B cell (primary cell): ENCODE results near the gene MEAF6. TPM values are rescaled to one million over a fixed set of nuclear protein-coding genes. Genes with fewer than 3 reads are reported as not detected.

Source experiments
- ATAC-seq: fragments of 200-7000 bp; cut with Tn5 transposase; one replicate; pipeline ENCODE4 v1.10.0; 2021; ENCODE audit warnings: low read depth, mild to moderate bottlenecking, moderate number of reproducible peaks, moderate library complexity
- CTCF ChIA-PET: fragments of 350-600 bp; sonication (Branson Sonifier 250); formaldehyde crosslinking; loops from one replicate; lab custom pipeline; 2021; ENCODE audit warnings: antibody characterized with exemption, inconsistent platforms; lab: Charles Lee
- POLR2A ChIA-PET: fragments of 350-600 bp; sonication (Branson Sonifier 250); formaldehyde crosslinking; loops from one replicate; lab custom pipeline; 2021; ENCODE audit warnings: antibody characterized with exemption; lab: Charles Lee
- DNase-seq: peaks from one replicate; pipeline ENCODE4 v3.0.0; 2013
- H2AFZ ChIP-seq: 2 replicates; pipeline ENCODE4 v1.6.1; 2012; ENCODE audit warnings: mild to moderate bottlenecking, low read depth, low read length; ENCODE audit not compliant: insufficient read depth, poor library complexity, severe bottlenecking
- H3K27ac ChIP-seq, 2 donors: 1 replicate in 1 of 2; 2 replicates in 1 of 2; pipeline ENCODE4 v1.5.1; 2012 to 2013; ENCODE audit warnings: low read length in 2 of 2, mild to moderate bottlenecking in 2 of 2, moderate library complexity in 1 of 2
- H3K27me3 ChIP-seq, 4 experiments: fragments of 200-600 bp in 1 of 4; sonication (generic) in 1 of 4; replicated peaks in 1 of 4; 1 replicate in 2 of 4; 2 replicates in 2 of 4; pipeline versions ENCODE4 v1.6.1 to v1.7.0; 2013 to 2016; ENCODE audit warnings: low read length in 3 of 4, mild to moderate bottlenecking in 2 of 4, mixed read lengths in 1 of 4, moderate library complexity in 1 of 4; ENCODE audit not compliant: insufficient read depth in 4 of 4, control insufficient read depth in 3 of 4; ENCODE audit errors: control extremely low read depth in 1 of 4
- H3K36me3 ChIP-seq, 2 experiments: replicated peaks in 1 of 2; 1 replicate in 1 of 2; 2 replicates in 1 of 2; pipeline versions ENCODE4 v1.6.1 to v1.7.1; 2013; ENCODE audit warnings: low read length in 1 of 2; ENCODE audit not compliant: insufficient read depth in 2 of 2, control insufficient read depth in 1 of 2; ENCODE audit errors: control extremely low read depth in 1 of 2, extremely low read depth in 1 of 2
- H3K4me1 ChIP-seq, 2 donors: fragments of 200-600 bp in 1 of 2; sonication (generic) in 1 of 2; 1 replicate in 1 of 2; 2 replicates in 1 of 2; pipeline versions ENCODE4 v1.5.1 to v1.6.1; 2013 to 2017; ENCODE audit warnings: low read length in 2 of 2; ENCODE audit not compliant: control insufficient read depth in 2 of 2, insufficient read depth in 2 of 2
- H3K4me2 ChIP-seq: replicated peaks from 2 replicates; pipeline ENCODE3; 2012; ENCODE audit warnings: mild to moderate bottlenecking, low read depth, low read length; ENCODE audit not compliant: poor library complexity, severe bottlenecking
- H3K4me3 ChIP-seq, 5 experiments: fragments of 200-600 bp in 1 of 5; sonication (generic) in 1 of 5; 1 replicate in 3 of 5; 2 replicates in 2 of 5; pipeline versions ENCODE4 v1.5.1 to v1.7.0; 2011 to 2016; ENCODE audit warnings: low read length in 4 of 5, mild to moderate bottlenecking in 4 of 5, low read depth in 2 of 5, control low read depth in 1 of 5, moderate library complexity in 1 of 5; ENCODE audit not compliant: insufficient read depth in 1 of 5; ENCODE audit errors: control extremely low read depth in 1 of 5, extremely low read depth in 1 of 5
- H3K79me2 ChIP-seq: fragments of 200-600 bp; sonication (generic); one replicate; pipeline ENCODE4 v1.6.0; 2016; ENCODE audit warnings: low read length; ENCODE audit not compliant: control insufficient read depth, insufficient read depth
- H3K9ac ChIP-seq: fragments of 200-600 bp; sonication (generic); 2 replicates; pipeline ENCODE4 v1.6.1; 2017; ENCODE audit warnings: mild to moderate bottlenecking, low read length, moderate library complexity
- H3K9me3 ChIP-seq, 3 donors: one replicate each; pipeline versions ENCODE4 v1.6.1 to v1.7.1; 2013; ENCODE audit warnings: low read length in 2 of 3; ENCODE audit not compliant: control insufficient read depth in 2 of 3, insufficient read depth in 1 of 3; ENCODE audit errors: control extremely low read depth in 1 of 3
- H4K20me1 ChIP-seq: 2 replicates; pipeline ENCODE4 v1.6.0; 2012; ENCODE audit warnings: mild to moderate bottlenecking, low read length; ENCODE audit not compliant: insufficient read depth, control insufficient read depth, poor library complexity, severe bottlenecking
- H3K27ac Mint-ChIP-seq: one replicate; pipeline ENCODE4 v1.8.0; 2021; ENCODE audit warnings: mixed read lengths
- H3K27me3 Mint-ChIP-seq: one replicate; pipeline ENCODE4 v1.8.0; 2021; ENCODE audit warnings: mixed read lengths
- H3K4me1 Mint-ChIP-seq: one replicate; pipeline ENCODE4 v1.8.0; 2021; ENCODE audit warnings: mixed read lengths
- H3K4me3 Mint-ChIP-seq: one replicate; pipeline ENCODE4 v1.8.0; 2021; ENCODE audit warnings: mixed read lengths
- H3K9me3 Mint-ChIP-seq: one replicate; pipeline ENCODE4 v1.8.0; 2022; ENCODE audit warnings: mixed read lengths; ENCODE audit not compliant: insufficient read depth
- EZH2 ChIP-seq: IDR thresholded peaks from 2 replicates; pipeline ENCODE4 v1.6.1; 2012; ENCODE audit warnings: borderline replicate concordance, low read depth, mild to moderate bottlenecking, moderate library complexity, low read length; ENCODE audit not compliant: insufficient read depth, poor library complexity, severe bottlenecking
- WGBS: methylation state at CpG from one replicate; pipeline ENCODE4 v1.1.5; 2013; ENCODE audit warnings: missing lambda C conversion rate; ENCODE audit not compliant: insufficient coverage; 5-methylcytosine and 5-hydroxymethylcytosine counted together
- intact Hi-C: fragments of 100-400 bp; cut with micrococcal nuclease; formaldehyde crosslinking; loops from one replicate; pipeline ENCODE4 v1.10.0; 2022
- polyA plus RNA-seq: library from polyadenylated mRNA; depleted of rRNA; stranded (reverse); fragments of >200 nt; gene quantifications from 2 replicates; pipeline ENCODE4 v1.2.3, GENCODE V29; 2012
- total RNA-seq, 2 donors: library from RNA; stranded (reverse); fragments of 120-200 nt in 1 of 2; gene quantifications; 1 replicate in 1 of 2; 2 replicates in 1 of 2; pipeline versions ENCODE4 v1.2.3 to v1.2.4, GENCODE V29; 2013 to 2022
- TF ChIP-seq, protein P1 (sequence below): fragments of 200-600 bp; IDR thresholded peaks from one replicate; pipeline ENCODE4 v1.8.0; 2022; ENCODE audit warnings: antibody characterized with exemption, mild to moderate bottlenecking

Gene MEAF6
- total and polyA plus RNA-seq, 2 donors (not counting 1 experiment from before 2014, with no cell fraction given) = 52.5 to 84.2 TPM

DNA sequence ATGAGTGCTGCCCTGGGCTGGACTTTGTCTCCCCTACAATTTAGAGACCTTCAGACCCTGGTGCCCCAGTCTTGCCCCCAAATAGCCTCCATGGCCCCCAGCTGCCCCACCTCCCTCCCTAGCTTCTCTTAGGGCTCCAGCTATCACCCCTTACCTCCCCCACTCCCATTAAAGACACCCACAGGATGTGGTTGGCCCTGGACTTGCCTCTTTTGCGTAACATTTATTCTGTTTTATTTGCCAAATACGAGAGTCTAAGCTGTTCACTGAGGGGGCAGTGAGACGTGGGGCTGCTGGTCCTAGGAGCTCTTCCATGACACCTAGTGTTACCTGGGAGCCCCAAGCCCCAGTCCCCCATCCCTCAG is 35.7 kb downstream of the MEAF6 start:
- Histone ChIP-seq H2AFZ (no peak overlapping the region), H3K79me2 (peaks cover 79% of the 10 kb centered on the region), H3K36me3 (peaks cover 0 to 79% of the 10 kb centered on the region in 2 experiments), H3K4me1 (peaks cover 32 to 68% of the 10 kb centered on the region in 2 donors), H3K9ac (peak overlapping the region; percentile 96), H3K27me3 (no peaks in the 10 kb centered on the region), H3K4me3 (peak overlapping the region; percentile 94 to 99 (median 98)), H4K20me1 (peaks cover 89% of the 10 kb centered on the region), H3K9me3 (no peaks in the 10 kb centered on the region), H3K27ac (peak overlapping the region; percentile 96 to 97), H3K4me2 (peak overlapping the region; percentile 92)
- POLR2A ChIA-PET = interaction anchor here (0.7 to 1.5 kb wide), 5 partner anchors 8 to 35 kb away, joined by 3 to 6 read pairs (median 3); no protein-coding TSS in a partner anchor
- Mint-ChIP-seq H3K9me3 (no peaks in the 10 kb centered on the region), H3K4me1 (peaks cover 57% of the 10 kb centered on the region), H3K27ac (peak overlapping the region; percentile 98), H3K4me3 (peak overlapping the region; percentile 100), H3K27me3 (no peaks in the 10 kb centered on the region)
- 0% methylated on average over 3 of the region's 3 CpGs for WGBS
- DNase-seq (no peak), ATAC-seq (no peak)
- CTCF ChIA-PET = interaction anchor here (0.8 to 22.3 kb wide), 6 partner anchors 9 to 512 kb away, joined by 3 to 690 read pairs (median 17); partner anchors contain the start of genes MEAF6 and MTF1
- no peak for TF ChIP-seq EZH2
- TF ChIP-seq, protein P1, sequence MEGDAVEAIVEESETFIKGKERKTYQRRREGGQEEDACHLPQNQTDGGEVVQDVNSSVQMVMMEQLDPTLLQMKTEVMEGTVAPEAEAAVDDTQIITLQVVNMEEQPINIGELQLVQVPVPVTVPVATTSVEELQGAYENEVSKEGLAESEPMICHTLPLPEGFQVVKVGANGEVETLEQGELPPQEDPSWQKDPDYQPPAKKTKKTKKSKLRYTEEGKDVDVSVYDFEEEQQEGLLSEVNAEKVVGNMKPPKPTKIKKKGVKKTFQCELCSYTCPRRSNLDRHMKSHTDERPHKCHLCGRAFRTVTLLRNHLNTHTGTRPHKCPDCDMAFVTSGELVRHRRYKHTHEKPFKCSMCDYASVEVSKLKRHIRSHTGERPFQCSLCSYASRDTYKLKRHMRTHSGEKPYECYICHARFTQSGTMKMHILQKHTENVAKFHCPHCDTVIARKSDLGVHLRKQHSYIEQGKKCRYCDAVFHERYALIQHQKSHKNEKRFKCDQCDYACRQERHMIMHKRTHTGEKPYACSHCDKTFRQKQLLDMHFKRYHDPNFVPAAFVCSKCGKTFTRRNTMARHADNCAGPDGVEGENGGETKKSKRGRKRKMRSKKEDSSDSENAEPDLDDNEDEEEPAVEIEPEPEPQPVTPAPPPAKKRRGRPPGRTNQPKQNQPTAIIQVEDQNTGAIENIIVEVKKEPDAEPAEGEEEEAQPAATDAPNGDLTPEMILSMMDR = no peak
- intact Hi-C loops = loop anchor here (1.0 to 10.0 kb wide), 6 partner anchors 8 to 1378 kb away; partner anchors contain the start of genes GNL2, RRAGC, SNIP1 and STK40

DNA sequence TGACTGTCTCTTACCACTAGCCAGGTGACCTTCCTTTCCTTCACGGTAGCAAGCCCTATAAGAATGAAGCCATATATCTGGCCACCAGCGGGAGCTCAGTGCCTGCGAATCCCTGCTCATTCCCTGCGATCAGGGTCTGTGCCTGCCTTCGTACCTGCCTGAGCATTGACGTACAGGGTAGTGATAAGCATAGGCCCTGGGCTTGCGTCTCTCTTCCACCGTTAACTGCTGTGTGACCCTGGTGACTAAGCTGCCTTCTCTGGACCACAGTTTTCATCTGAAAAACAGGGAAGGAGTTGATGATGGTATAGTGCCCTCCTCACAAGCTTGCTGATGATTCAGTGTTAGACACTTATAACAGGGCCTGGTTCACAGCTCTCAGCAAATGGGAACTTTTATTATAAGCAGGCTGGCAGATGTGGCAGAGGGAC is 36.1 kb downstream of the MEAF6 start:
- DNase-seq (peak; percentile 37), ATAC-seq (no peak)
- Histone ChIP-seq H4K20me1 (peaks cover 85% of the 10 kb centered on the region), H3K27me3 (no peaks in the 10 kb centered on the region), H3K27ac (peak overlapping the region; percentile 96 to 97), H3K9me3 (no peaks in the 10 kb centered on the region), H3K4me1 (peaks cover 36 to 72% of the 10 kb centered on the region in 2 donors), H2AFZ (no peak overlapping the region), H3K36me3 (peaks cover 0 to 75% of the 10 kb centered on the region in 2 experiments), H3K79me2 (peaks cover 79% of the 10 kb centered on the region), H3K4me2 (peak overlapping the region; percentile 92), H3K9ac (peak overlapping the region; percentile 96), H3K4me3 (peak overlapping the region; percentile 94 to 99 (median 98))
- peak overlapping the region; percentile 100 for H3K4me3 Mint-ChIP-seq
- CTCF ChIA-PET = interaction anchor here (1.6 to 22.3 kb wide), 6 partner anchors 10 to 381 kb away, joined by 4 to 690 read pairs (median 17); partner anchors contain the start of genes MEAF6 and MTF1
- H3K4me1 Mint-ChIP-seq = peaks cover 60% of the 10 kb centered on the region
- intact Hi-C loops = loop anchor here (5.0 to 10.0 kb wide), 4 partner anchors 119 to 1379 kb away; partner anchors contain the start of genes GNL2, RRAGC and STK40
- 66% methylated on average over 6 of the region's 8 CpGs for WGBS
- POLR2A ChIA-PET = interaction anchor here (0.6 to 4.3 kb wide), 4 partner anchors 8 to 35 kb away, joined by 3 to 28 read pairs (median 4); no protein-coding TSS in a partner anchor
- H3K27me3 Mint-ChIP-seq = no peaks in the 10 kb centered on the region
- no peaks in the 10 kb centered on the region for H3K9me3 Mint-ChIP-seq
- peak overlapping the region; percentile 98 for H3K27ac Mint-ChIP-seq
- TF ChIP-seq, protein P1 = no peak
- no peak for TF ChIP-seq EZH2
